Daoy (cell line): ENCODE measurements around the gene P4HA1. TPM values are rescaled to one million over a fixed set of nuclear protein-coding genes. Genes with fewer than 3 reads are reported as not detected.
A peak's percentile ranks its signal among the peaks of the same experiment; 100 is the strongest.

Source experiments
- DNase-seq: peaks from one replicate; pipeline ENCODE4 v3.0.0-alpha.2; 2015; ENCODE audit warnings: low read depth
- total RNA-seq: library from RNA; depleted of rRNA; stranded (reverse); fragments of >200 nt; shearing (Covaris generic); gene quantifications from 2 replicates; pipeline ENCODE4 v1.2.3, GENCODE V29; 2014

The P4HA1 gene
- total RNA-seq, 1 experiment from 2014 or later = 56.9 TPM

GRCh38 chr10:73094986-73095480, 1.6 kb downstream of the P4HA1 start:
- no peak for DNase-seq

GRCh38 chr10:73093922-73094850, 2.5 kb downstream of the P4HA1 start:
- no peak for DNase-seq

- no peak for DNase-seq
Measured at GRCh38 chr10:73092830-73093229, 3.8 kb downstream of the P4HA1 start.

- DNase-seq = no peak
Measured at GRCh38 chr10:73088304-73088703, 8.4 kb downstream of the P4HA1 start.

GRCh38 chr10:73086816-73087215, 9.8 kb downstream of the P4HA1 start:
- no peak for DNase-seq

- no peak for DNase-seq
Measured at GRCh38 chr10:73084209-73084608, 12.5 kb downstream of the P4HA1 start.

- no peak for DNase-seq
Measured at GRCh38 chr10:73083221-73083620, 13.4 kb downstream of the P4HA1 start.

- no peak for DNase-seq
Measured at GRCh38 chr10:73079779-73080541, 16.7 kb downstream of the P4HA1 start.

GRCh38 chr10:73076360-73077183, 20.1 kb downstream of the P4HA1 start:
- DNase-seq = peak; percentile 14

- no peak for DNase-seq
Measured at GRCh38 chr10:73075829-73076228, 20.8 kb downstream of the P4HA1 start.

GRCh38 chr10:73073627-73074026, 23.0 kb downstream of the P4HA1 start:
- DNase-seq = no peak

- no peak for DNase-seq
Measured at GRCh38 chr10:73065441-73065840, 31.2 kb downstream of the P4HA1 start.

GRCh38 chr10:73061743-73062142, 34.9 kb downstream of the P4HA1 start:
- DNase-seq = no peak

- peak; percentile 4 for DNase-seq
Measured at GRCh38 chr10:73060738-73061635, 35.7 kb downstream of the P4HA1 start.

- DNase-seq = no peak
Measured at GRCh38 chr10:73060173-73060572, 36.5 kb downstream of the P4HA1 start.

- DNase-seq = no peak
Measured at GRCh38 chr10:73058057-73058591, 38.5 kb downstream of the P4HA1 start.

- no peak for DNase-seq
Measured at GRCh38 chr10:73054286-73054685, 42.4 kb downstream of the P4HA1 start.

GRCh38 chr10:73053275-73053674, 43.4 kb downstream of the P4HA1 start:
- DNase-seq = no peak

GRCh38 chr10:73044378-73045285, 52.0 kb downstream of the P4HA1 start:
- peak; percentile 48 for DNase-seq
